Activated T-cell treated with anti-CD3 and anti-CD28 coated beads, Interleukin-2, amount 50 U/mL, for 4 hours (primary cell): ENCODE measurements around the gene GK. TPM values are rescaled to one million over a fixed set of nuclear protein-coding genes. Genes with fewer than 3 reads are reported as not detected.
"Not testable (repeated sequence)": the region's sequence is repeated elsewhere in the genome, so short reads cannot be mapped to it uniquely, and the experiment has no call there.

ENCODE experiments used
- ATAC-seq, 2 donors: fragments of 200-7000 bp; cut with Tn5 transposase; one replicate each; pipeline ENCODE4 v1.10.0; 2021
- DNase-seq: peaks from one replicate; pipeline ENCODE4 v3.0.0-alpha.2; 2020
- H3K27me3 Mint-ChIP-seq: one replicate; pipeline ENCODE4 v1.8.0; 2021; ENCODE audit warnings: low read depth, mixed read lengths
- H3K36me3 Mint-ChIP-seq: one replicate; pipeline ENCODE4 v1.8.0; 2022; ENCODE audit warnings: mixed read lengths; ENCODE audit not compliant: insufficient read depth
- H3K4me1 Mint-ChIP-seq: one replicate; pipeline ENCODE4 v1.8.0; 2021; ENCODE audit warnings: low read depth, mixed read lengths
- H3K4me3 Mint-ChIP-seq: one replicate; pipeline ENCODE4 v1.8.0; 2021; ENCODE audit warnings: mild to moderate bottlenecking, moderate library complexity, mixed read lengths
- H3K9me3 Mint-ChIP-seq: one replicate; pipeline ENCODE4 v1.8.0; 2021; ENCODE audit warnings: mixed read lengths
- total RNA-seq, 3 donors: library from RNA; stranded (reverse); gene quantifications; one replicate each; pipeline ENCODE4 v1.2.1, GENCODE V29; 2021

Gene GK
- total RNA-seq, 3 donors from 2014 or later, result 34.7 to 53.4 (median 41.4) TPM

DNA sequence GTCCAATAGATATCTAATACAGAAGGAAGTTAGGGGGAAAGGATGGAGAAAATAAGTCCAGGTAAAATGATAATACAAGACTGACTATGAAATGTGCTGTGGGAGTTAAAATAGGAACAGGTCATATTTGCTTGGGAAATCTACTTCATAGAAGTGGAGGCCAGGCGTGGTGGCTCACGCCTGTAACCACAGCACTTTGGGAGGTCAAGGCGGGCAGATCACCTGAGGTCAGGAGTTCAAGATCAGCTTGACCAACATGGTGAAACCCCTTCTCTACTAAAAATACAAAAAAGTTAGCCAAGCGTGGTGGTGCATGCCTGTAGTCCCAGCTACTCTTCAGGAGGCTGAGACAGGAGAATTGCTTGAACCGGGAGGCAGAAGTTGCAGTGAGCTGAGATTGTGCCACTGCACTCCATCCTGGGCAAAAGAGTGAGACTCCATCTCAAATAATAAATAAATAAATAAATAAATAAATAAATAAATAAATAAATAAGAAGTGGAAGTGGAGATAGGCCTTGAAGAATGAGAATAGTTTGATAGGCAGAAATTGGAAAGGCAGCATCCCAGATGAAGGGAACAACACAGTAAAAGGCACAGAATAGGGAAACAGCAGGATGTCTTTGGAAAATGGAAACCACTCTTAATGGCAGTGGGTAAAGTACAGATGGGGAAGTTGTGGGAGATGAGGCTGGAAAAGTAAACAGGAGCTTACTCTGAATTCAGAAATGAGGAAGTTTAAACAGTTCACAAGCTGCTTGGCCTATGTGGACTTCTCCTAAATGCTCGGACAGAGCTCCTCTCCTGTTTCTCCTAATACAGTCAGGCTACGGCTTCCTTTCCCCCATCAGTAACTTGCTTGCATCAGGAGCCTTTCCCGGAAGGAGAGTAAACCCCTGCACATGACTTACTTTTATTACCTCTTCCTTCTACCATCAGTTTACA, 15.1 kb upstream of the GK start:
- H3K4me3 Mint-ChIP-seq, result no peak overlapping the region
- no peaks in the 10 kb centered on the region for H3K9me3 Mint-ChIP-seq
- H3K4me1 Mint-ChIP-seq, result peaks cover 4% of the 10 kb centered on the region
- no peaks in the 10 kb centered on the region for H3K36me3 Mint-ChIP-seq
- ATAC-seq (no peak), DNase-seq (no peak)
- no peaks in the 10 kb centered on the region for H3K27me3 Mint-ChIP-seq

DNA sequence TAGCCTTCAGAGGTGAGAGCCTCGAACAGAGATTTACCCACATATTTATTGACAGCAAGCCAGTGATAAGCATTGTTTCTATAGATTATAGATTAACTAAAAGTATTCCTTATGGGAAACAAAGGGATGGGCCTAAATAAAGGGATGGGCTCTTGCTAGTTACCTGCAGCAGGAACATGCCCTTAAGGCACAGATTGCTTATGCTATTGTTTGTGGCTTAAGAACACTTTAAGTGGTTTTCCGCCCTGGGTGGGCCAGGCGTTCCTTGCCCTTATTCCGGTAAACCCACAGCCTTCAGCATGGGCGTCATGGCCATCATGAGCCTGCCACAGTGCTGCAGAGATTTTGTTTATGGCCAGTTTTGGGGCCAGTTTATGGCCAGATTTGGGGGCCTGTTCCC, 13.5 kb upstream of the GK start:
- H3K4me1 Mint-ChIP-seq, H3K36me3 Mint-ChIP-seq, H3K4me3 Mint-ChIP-seq: not testable (repeated sequence)

DNA sequence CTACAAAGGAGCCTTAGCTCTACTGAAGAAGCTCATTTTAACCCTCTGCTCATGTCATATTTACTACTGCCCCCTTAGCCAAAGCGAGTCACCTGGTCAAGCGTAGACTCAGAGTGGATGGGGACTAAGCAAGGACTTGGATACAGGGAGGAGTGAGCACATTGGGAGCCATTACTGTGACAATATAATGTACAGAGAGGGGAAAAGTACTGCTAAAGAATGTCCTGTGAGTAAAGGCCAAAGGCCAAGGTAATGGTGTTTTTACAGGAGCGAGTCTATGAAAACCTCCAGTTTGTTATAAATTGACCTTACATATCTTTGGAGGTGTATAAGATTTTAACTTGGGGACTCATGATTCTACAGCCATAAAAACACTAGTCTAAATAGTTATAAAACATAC, 10.6 kb upstream of the GK start:
- no peaks in the 10 kb centered on the region for H3K9me3 Mint-ChIP-seq
- no peaks in the 10 kb centered on the region for H3K27me3 Mint-ChIP-seq
- ATAC-seq (no peak), DNase-seq (no peak)
- H3K36me3 Mint-ChIP-seq, result no peaks in the 10 kb centered on the region
- peaks cover 4% of the 10 kb centered on the region for H3K4me1 Mint-ChIP-seq
- H3K4me3 Mint-ChIP-seq, result no peak overlapping the region

More for the DNA sequence above, 13.5 kb upstream of the GK start:
- not testable (repeated sequence) for ATAC-seq, H3K27me3 Mint-ChIP-seq, H3K9me3 Mint-ChIP-seq, DNase-seq

DNA sequence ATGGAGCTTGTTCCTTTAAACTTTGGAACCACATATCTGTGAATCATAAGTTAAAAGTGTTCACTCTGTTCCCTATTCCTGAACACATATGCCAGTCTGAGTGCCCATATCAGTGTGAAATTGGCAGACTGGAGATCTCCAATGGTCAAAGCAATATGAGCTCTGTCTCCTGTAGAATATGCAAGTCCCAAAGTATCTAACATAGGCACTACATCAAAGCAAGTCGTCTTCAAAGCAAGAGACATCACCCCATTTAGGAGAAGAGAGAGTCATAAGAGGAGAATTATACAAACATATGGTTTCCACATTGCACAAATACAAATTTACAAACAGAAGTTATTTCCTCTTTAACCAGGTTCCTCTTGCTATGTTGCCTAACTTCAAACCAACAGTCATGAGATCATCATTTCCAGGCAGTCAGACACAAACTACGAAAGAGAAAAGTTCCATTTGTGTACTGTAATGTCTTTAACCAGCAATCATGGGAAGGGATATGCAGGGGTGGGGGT, 9.9 kb upstream of the GK start:
- Mint-ChIP-seq H3K4me3 (no peak overlapping the region), H3K36me3 (no peaks in the 10 kb centered on the region), H3K27me3 (no peaks in the 10 kb centered on the region), H3K9me3 (no peaks in the 10 kb centered on the region), H3K4me1 (peaks cover 4% of the 10 kb centered on the region)
- DNase-seq, result no peak
- ATAC-seq, result no peak

DNA sequence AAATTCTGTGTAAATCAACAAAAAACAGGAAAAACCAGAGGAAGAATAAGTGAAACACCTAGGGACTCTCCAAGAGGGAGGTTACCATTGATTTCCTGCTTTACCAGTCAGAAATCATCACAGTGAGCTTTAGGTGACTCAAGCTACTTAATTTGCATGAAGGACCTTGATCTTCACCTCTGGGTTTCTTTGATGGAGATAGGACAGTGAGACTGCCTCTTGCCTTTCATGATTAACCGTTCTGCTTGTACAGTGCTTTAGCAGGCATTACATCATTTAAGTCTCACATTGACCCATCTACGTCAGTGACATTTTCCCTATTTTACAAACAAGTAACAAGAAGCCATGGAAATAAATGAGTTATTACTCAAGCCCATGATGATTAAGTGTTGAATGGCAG, 3.4 kb upstream of the GK start:
- Mint-ChIP-seq H3K36me3 (no peaks in the 10 kb centered on the region), H3K4me1 (peaks cover 22% of the 10 kb centered on the region), H3K27me3 (no peaks in the 10 kb centered on the region), H3K4me3 (no peak overlapping the region), H3K9me3 (no peaks in the 10 kb centered on the region)
- DNase-seq, result no peak
- ATAC-seq, result peak; percentile 64 to 67

DNA sequence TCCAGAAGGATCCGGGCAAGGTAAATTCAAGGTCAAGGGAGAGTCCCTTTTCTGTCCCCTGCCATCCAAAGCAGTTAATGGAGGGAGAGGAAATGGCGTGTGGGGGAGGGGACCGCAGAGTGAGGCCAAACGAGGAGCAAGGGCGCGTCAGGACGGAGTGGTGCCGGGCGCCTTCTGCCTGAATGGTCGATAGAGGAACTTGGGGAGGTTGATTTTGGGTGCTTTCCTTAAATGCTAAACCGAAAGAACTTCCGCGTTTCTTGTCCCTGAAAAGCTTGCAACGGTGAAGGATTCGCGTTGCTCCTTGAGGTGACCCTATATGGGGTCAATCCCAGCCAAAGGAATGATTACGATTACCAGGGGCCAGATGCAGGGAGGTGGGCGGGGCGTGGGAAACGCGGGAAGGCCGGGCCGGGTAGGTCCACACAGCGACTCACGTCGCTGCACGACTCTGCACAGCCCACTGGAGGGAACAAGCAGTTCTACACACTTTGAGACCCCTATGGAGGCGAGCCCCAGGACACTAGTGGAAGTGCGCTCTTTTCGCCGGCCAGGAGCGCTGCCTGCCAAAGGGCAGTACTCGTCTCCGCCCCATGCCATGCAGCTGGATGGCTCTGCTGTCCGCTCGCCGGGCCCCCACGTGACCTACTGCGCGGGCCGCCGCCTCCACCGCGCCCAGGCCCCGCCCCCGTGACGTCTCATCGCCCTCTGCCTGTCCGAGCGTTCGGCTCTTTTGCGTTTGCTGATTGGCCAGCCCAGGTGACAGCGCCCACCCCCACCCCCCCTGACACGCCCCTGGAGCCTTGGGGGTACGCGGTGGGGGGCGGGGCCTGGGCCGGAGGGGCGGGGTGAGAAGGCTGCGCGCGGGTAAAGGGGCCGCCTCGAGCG, 452 bp upstream of the GK start:
- ATAC-seq (peak; percentile 78 to 79), DNase-seq (peak; percentile 84)
- Mint-ChIP-seq H3K9me3 (no peaks in the 10 kb centered on the region), H3K36me3 (no peaks in the 10 kb centered on the region), H3K27me3 (no peaks in the 10 kb centered on the region), H3K4me1 (peaks cover 41% of the 10 kb centered on the region), H3K4me3 (peak overlapping the region; percentile 87)

DNA sequence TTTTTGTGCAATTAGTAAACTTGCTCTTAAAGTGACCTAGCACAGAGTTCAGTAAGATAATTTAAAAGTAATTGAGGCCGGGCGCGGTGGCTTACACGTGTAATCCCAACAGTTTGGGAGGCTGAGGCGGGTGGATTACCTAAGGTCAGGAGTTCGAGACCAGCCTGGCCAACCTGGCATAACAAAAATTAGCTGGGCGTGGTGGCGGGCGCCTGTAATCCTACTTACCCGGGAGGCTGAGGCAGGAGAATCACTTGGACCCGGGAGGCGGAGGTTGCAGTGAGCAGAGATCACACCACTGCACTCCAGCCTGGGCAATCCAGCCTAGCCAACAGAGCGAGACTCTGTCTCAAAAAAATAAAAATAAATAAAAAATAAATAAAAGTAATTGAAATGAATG, 1.2 kb downstream of the GK start:
- not testable (repeated sequence) for H3K9me3 Mint-ChIP-seq, DNase-seq, H3K36me3 Mint-ChIP-seq, H3K27me3 Mint-ChIP-seq, ATAC-seq
- H3K4me3 Mint-ChIP-seq, result peak overlapping the region; percentile 87
- peaks cover 53% of the 10 kb centered on the region for H3K4me1 Mint-ChIP-seq

DNA sequence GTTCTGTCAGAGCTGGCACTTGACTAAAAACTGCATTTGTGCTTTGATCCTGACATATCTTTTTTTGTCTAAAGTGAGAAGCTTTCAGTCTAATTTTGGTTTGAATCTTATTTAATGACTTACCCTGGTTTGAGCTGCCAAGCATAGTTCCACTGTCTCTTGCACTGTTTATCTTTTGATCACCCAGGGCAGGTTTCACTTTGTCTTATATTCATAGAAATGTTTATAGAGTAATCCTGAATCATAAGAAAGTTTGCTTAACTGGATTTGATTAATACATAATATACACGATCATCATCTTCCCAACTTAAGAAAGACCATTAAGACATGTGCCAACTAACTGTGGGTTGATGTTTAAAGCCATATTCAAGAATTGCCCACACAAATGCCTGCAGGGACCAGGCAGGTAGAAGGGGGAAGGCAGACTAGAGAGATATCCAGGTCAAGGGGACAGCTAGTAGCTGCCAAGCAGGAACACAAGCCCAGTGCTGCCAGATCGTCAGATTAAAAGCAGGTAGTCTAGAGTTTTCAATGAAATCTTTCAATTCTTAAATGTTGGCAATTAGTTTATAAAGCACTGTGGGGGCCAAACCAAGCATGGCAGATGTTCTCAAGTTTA, 1.9 kb downstream of the GK start:
- peak overlapping the region; percentile 87 for H3K4me3 Mint-ChIP-seq
- no peaks in the 10 kb centered on the region for H3K27me3 Mint-ChIP-seq
- ATAC-seq (no peak), DNase-seq (no peak)
- H3K4me1 Mint-ChIP-seq, result peaks cover 49% of the 10 kb centered on the region
- no peaks in the 10 kb centered on the region for H3K36me3 Mint-ChIP-seq
- H3K9me3 Mint-ChIP-seq, result no peaks in the 10 kb centered on the region

DNA sequence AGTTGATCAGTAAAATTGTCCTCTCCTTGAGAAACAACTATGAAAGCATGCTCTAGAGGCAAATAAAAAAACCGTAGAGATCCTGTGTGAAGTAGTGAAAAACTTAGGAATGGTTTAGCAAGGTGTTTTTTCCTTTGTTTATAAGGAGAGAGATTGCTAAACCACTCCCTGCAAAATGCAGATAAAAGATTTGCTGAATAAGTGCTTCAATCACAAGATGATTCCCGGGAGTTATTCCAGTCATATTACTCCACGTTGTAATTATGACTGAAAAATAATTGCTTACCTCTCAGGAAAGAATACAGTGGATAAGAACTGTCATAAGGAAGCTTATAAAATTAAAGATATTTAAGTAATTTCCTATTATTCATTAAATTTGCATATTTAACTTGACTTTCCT, 2.8 kb downstream of the GK start:
- no peaks in the 10 kb centered on the region for H3K27me3 Mint-ChIP-seq
- no peaks in the 10 kb centered on the region for H3K36me3 Mint-ChIP-seq
- no peaks in the 10 kb centered on the region for H3K9me3 Mint-ChIP-seq
- peaks cover 49% of the 10 kb centered on the region for H3K4me1 Mint-ChIP-seq
- ATAC-seq, result no peak
- H3K4me3 Mint-ChIP-seq, result peak overlapping the region; percentile 87
- no peak for DNase-seq

DNA sequence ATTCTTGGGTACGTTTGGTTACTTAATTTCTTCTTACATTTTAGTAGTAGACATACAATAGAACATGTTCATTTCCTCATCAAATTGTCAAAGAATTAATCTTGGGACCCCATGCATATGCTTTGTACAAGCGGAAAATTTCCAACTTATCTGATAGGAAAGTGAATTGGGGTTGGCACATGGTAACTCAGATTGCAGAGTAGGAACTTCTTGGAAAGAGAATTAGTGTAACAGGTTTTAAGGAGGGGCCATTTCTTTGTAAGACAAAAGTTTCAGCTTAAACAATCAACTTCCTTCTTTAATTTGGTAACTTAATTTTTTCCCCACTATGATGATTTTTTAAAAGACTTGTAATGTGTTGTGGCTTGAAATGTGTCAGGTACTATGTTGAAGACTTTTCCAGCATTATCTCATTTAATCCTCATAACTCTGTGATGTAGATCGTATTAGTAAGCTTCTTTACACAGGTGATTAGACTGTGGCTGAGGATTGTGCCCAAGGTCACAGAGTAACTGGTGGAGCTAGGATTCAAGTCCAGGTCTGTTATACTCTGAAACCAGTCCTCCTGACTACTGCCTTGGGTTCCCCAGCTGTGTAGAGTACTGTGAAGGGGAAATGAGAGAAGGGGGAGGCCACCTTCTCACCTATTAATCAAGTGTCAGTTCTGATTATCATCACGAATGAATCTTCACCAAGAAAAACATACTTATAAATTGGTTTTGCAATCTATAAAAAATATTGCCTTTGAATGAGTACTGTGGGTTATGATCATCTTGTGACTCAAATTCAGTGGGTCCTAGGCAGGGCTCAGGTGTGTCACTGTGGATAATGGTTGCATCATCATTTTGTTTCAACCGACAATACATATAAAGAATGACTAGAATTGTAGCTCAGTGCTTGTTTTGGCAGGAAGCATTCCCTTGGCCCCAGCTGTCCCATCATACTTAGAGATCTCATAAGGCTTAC, 4.3 kb downstream of the GK start:
- DNase-seq (no peak), ATAC-seq (peak; percentile 21 to 33)
- Mint-ChIP-seq H3K9me3 (no peaks in the 10 kb centered on the region), H3K4me3 (peak overlapping the region; percentile 24), H3K27me3 (no peaks in the 10 kb centered on the region), H3K4me1 (peaks cover 46% of the 10 kb centered on the region), H3K36me3 (peaks cover 4% of the 10 kb centered on the region)

DNA sequence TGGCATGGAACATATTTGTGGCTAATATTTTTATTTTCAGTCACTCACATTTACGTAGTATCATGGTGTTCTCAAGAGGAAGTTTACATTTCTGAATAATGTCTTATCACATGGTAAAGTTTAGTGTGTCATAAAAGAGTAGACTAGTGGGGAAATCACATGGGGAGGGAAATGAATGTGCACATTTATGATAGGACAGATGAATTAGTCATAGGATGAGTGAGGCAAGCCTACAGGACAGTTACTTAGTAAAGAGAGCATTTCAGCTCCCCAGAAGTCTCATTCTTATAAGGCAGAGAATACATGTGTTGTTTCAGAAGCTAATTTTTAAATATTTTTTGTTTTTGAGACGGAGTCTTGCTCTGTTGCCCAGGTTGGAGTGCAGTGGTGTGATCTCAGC, 6.2 kb downstream of the GK start:
- peaks cover 4% of the 10 kb centered on the region for H3K36me3 Mint-ChIP-seq
- no peaks in the 10 kb centered on the region for H3K27me3 Mint-ChIP-seq
- no peaks in the 10 kb centered on the region for H3K9me3 Mint-ChIP-seq
- H3K4me3 Mint-ChIP-seq, result no peak overlapping the region
- peaks cover 42% of the 10 kb centered on the region for H3K4me1 Mint-ChIP-seq
- no peak for DNase-seq
- ATAC-seq, result peak; percentile 82 to 84

DNA sequence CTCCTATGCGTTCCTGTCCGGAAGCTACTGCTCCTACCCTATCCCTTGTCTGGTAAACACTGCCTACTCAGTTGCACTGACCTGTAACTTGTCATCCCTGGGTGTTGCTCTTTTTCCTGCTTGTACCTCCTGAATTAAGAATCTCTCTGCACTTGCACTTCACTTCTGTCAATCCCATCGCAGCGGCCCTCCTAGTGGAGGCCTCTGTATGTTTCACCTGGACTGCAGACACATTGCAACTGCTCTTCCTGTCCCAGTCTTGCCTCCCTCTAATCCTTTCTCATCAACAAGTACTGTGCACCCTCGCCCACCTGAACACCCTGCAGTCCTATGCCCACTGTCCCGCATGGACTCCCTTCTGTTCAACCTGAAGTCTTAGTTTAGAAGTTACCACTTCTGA, 8.0 kb downstream of the GK start:
- peaks cover 34% of the 10 kb centered on the region for H3K4me1 Mint-ChIP-seq
- no peaks in the 10 kb centered on the region for H3K9me3 Mint-ChIP-seq
- H3K36me3 Mint-ChIP-seq, result peaks cover 4% of the 10 kb centered on the region
- H3K27me3 Mint-ChIP-seq, result no peaks in the 10 kb centered on the region
- H3K4me3 Mint-ChIP-seq, result no peak overlapping the region
- no peak for ATAC-seq
- no peak for DNase-seq

DNA sequence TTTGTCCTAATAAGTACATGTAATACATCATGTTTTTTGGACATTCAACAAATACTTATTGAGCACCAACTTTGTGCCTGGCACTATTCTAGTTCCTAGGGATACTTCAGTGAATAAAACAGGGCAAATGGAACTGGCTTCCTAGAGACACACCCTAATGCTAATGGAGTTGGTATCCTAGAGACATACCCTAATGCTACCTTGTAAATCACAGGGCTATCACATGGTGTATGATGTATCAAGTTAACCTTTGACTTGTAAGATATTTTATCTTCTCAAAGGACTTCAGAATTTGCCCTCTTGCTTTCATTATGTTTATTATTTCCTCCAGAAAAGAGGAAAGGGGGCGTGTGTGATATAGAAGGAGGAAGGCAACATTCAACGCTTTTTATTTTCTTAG, 10.1 kb downstream of the GK start:
- peaks cover 19% of the 10 kb centered on the region for H3K4me1 Mint-ChIP-seq
- H3K27me3 Mint-ChIP-seq, result no peaks in the 10 kb centered on the region

More for the DNA sequence above, 10.1 kb downstream of the GK start:
- no peak for DNase-seq
- ATAC-seq, result no peak
- Mint-ChIP-seq H3K36me3 (peaks cover 5% of the 10 kb centered on the region), H3K4me3 (no peak overlapping the region), H3K9me3 (no peaks in the 10 kb centered on the region)
